ENCODE measurements around the gene GPRC5C. TPM values are rescaled to one million over a fixed set of nuclear protein-coding genes. Genes with fewer than 3 reads are reported as not detected.

GPRC5C gene
- total and polyA plus RNA-seq, 2 donors (not counting 1 experiment from before 2014, with no cell fraction given), result 0.66 to 1.1 TPM

- H3K4me3 Mint-ChIP-seq, result no peak overlapping the region
- H3K36me3 ChIP-seq (replicated peaks in 1 of 2; ENCODE audit: control extremely low read depth in 1 of 2, control insufficient read depth in 1 of 2, extremely low read depth in 1 of 2, insufficient read depth in 2 of 2, low read length in 1 of 2), result peaks cover 0 to 1% of the 10 kb centered on the region in 2 experiments
- no peak overlapping the region for H3K27ac Mint-ChIP-seq
- ATAC-seq (ENCODE audit: low read depth) (no peak), DNase-seq (no peak)
- peaks cover 18% of the 10 kb centered on the region for H3K4me1 Mint-ChIP-seq
- POLR2A ChIA-PET, result no interaction called here
- no peak overlapping the region for H3K4me3 ChIP-seq (ENCODE audit: control extremely low read depth in 1 of 5, extremely low read depth in 1 of 5, insufficient read depth in 1 of 5, low read depth in 2 of 5, low read length in 4 of 5)
- H3K79me2 ChIP-seq (ENCODE audit: control insufficient read depth, insufficient read depth, low read length), result no peaks in the 10 kb centered on the region
- intact Hi-C loops (cut with micrococcal nuclease), result no loop called here
- peaks cover 0 to 12% (median 9%) of the 10 kb centered on the region in 3 donors for H3K9me3 ChIP-seq (ENCODE audit: control extremely low read depth in 1 of 3, control insufficient read depth in 2 of 3, insufficient read depth in 1 of 3, low read length in 2 of 3)
- no peaks in the 10 kb centered on the region for H3K27me3 Mint-ChIP-seq
- no peak overlapping the region for H2AFZ ChIP-seq (ENCODE audit: insufficient read depth, low read depth, low read length, poor library complexity, severe bottlenecking)
- H4K20me1 ChIP-seq (ENCODE audit: control insufficient read depth, insufficient read depth, low read length, poor library complexity, severe bottlenecking), result no peaks in the 10 kb centered on the region
- no peak overlapping the region for H3K9ac ChIP-seq (ENCODE audit: low read length)
- no peaks in the 10 kb centered on the region for H3K27me3 ChIP-seq (replicated peaks in 1 of 4; ENCODE audit: control extremely low read depth in 1 of 4, control insufficient read depth in 3 of 4, insufficient read depth in 4 of 4, low read length in 3 of 4)
- no peak for TF ChIP-seq EZH2 (IDR thresholded peaks at IDR 0.05; ENCODE audit: borderline replicate concordance, insufficient read depth, low read depth, low read length, poor library complexity, severe bottlenecking)
- no peak for TF ChIP-seq CTCF (IDR thresholded peaks at IDR 0.05)
- peaks cover 10 to 14% of the 10 kb centered on the region in 2 donors for H3K4me1 ChIP-seq (ENCODE audit: control insufficient read depth in 2 of 2, insufficient read depth in 2 of 2, low read length in 2 of 2)
- no peak overlapping the region for H3K4me2 ChIP-seq (replicated peaks; ENCODE audit: low read depth, low read length, poor library complexity, severe bottlenecking)
- CTCF ChIA-PET, result interaction anchor here (0.7 to 1.4 kb wide), 3 partner anchors 10 to 14 kb away, joined by 3 read pairs; no protein-coding TSS in a partner anchor
- 91% methylated on average over 7 of the region's 8 CpGs for WGBS (ENCODE audit: insufficient coverage)
- H3K27ac ChIP-seq (ENCODE audit: low read length in 2 of 2), result no peak overlapping the region
- H3K9me3 Mint-ChIP-seq (ENCODE audit: insufficient read depth), result peaks cover 4% of the 10 kb centered on the region
These were observed 48.4 kb downstream of the GPRC5C start for GRCh38 chr17:74480290-74480689.

DNA sequence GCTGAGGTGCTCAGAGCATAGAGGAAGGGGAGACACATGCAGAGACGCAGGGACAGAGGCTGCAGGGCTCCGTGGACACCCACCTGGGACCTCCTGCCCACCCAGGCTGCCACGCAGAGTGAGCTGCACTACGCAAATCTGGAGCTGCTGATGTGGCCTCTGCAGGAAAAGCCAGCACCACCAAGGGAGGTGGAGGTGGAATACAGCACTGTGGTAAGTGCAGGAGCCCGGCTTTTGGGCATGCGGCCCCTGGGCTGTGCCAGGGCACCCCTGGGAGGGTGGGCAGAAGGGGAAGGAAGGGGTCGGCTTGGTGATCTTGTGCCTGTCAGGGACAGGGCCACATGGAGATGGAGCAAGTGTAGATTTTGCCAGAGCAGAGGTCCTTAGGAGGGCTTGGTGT lies 49.7 kb downstream of the GPRC5C start:
- H3K27ac ChIP-seq (ENCODE audit: low read length in 2 of 2), result no peak overlapping the region
- no peaks in the 10 kb centered on the region for H3K9me3 ChIP-seq (ENCODE audit: control extremely low read depth in 1 of 3, control insufficient read depth in 2 of 3, insufficient read depth in 1 of 3, low read length in 2 of 3)
- H4K20me1 ChIP-seq (ENCODE audit: control insufficient read depth, insufficient read depth, low read length, poor library complexity, severe bottlenecking), result no peaks in the 10 kb centered on the region
- ChIA-PET POLR2A (no interaction called here), CTCF (interaction anchor here (0.9 kb wide), 1 partner anchor 25 kb away, joined by 3 read pairs; no protein-coding TSS in a partner anchor)
- no peak overlapping the region for H2AFZ ChIP-seq (ENCODE audit: insufficient read depth, low read depth, low read length, poor library complexity, severe bottlenecking)
- H3K4me2 ChIP-seq (replicated peaks; ENCODE audit: low read depth, low read length, poor library complexity, severe bottlenecking), result no peak overlapping the region
- H3K36me3 ChIP-seq (replicated peaks in 1 of 2; ENCODE audit: control extremely low read depth in 1 of 2, control insufficient read depth in 1 of 2, extremely low read depth in 1 of 2, insufficient read depth in 2 of 2, low read length in 1 of 2), result no peaks in the 10 kb centered on the region
- Mint-ChIP-seq H3K27me3 (no peaks in the 10 kb centered on the region), H3K4me3 (no peak overlapping the region), H3K9me3 (ENCODE audit: insufficient read depth) (no peaks in the 10 kb centered on the region), H3K4me1 (peaks cover 18% of the 10 kb centered on the region), H3K27ac (peak overlapping the region; percentile 37)
- H3K79me2 ChIP-seq (ENCODE audit: control insufficient read depth, insufficient read depth, low read length), result no peaks in the 10 kb centered on the region
- WGBS (ENCODE audit: insufficient coverage), result 94% methylated on average over 6 of the region's 7 CpGs
- intact Hi-C loops (cut with micrococcal nuclease), result no loop called here
- H3K9ac ChIP-seq (ENCODE audit: low read length), result no peak overlapping the region
- peaks cover 10 to 14% of the 10 kb centered on the region in 2 donors for H3K4me1 ChIP-seq (ENCODE audit: control insufficient read depth in 2 of 2, insufficient read depth in 2 of 2, low read length in 2 of 2)
- TF ChIP-seq CTCF (IDR thresholded peaks at IDR 0.05) (no peak), EZH2 (IDR thresholded peaks at IDR 0.05; ENCODE audit: borderline replicate concordance, insufficient read depth, low read depth, low read length, poor library complexity, severe bottlenecking) (no peak)
- ATAC-seq (ENCODE audit: low read depth) (no peak), DNase-seq (no peak)
- no peak overlapping the region for H3K4me3 ChIP-seq (ENCODE audit: control extremely low read depth in 1 of 5, extremely low read depth in 1 of 5, insufficient read depth in 1 of 5, low read depth in 2 of 5, low read length in 4 of 5)
- no peaks in the 10 kb centered on the region for H3K27me3 ChIP-seq (replicated peaks in 1 of 4; ENCODE audit: control extremely low read depth in 1 of 4, control insufficient read depth in 3 of 4, insufficient read depth in 4 of 4, low read length in 3 of 4)

Measured in B cell (primary cell).